GM21786 (cell line): Measurements from ENCODE around the gene C19orf38.
"Not testable (repeated sequence)": the region's sequence is repeated elsewhere in the genome, so short reads cannot be mapped to it uniquely, and the experiment has no call there.

ENCODE experiments used
- ATAC-seq: cut with Tn5 transposase; IDR thresholded peaks from one replicate; pipeline ENCODE4 v1.9.1; 2021; ENCODE audit not compliant: unreplicated experiment

C19orf38 gene

DNA sequence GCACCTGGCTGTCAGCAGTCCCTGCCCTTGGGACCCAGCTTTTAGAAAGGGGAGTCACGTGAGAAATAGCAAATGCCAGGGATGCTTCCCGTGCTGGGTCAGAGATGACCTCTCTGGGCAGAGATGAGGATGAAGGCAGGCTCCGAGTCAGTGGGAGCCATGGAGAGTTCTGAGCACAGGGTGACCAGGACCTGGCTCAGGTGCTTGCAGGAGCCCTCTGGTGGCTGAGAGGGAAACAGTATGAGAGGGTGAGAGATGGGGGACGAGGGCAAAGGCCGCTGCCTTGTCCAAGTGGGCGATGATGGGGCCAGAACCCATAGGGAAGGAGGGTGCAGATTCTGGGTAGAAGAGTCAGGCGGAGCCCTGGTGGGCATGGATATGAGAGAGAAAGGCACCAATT lies 28.0 kb upstream of the C19orf38 start:
- ATAC-seq, result no peak

GRCh38 chr19:10823690-10824089 lies 24.5 kb upstream of the C19orf38 start:
- no peak for ATAC-seq

DNA sequence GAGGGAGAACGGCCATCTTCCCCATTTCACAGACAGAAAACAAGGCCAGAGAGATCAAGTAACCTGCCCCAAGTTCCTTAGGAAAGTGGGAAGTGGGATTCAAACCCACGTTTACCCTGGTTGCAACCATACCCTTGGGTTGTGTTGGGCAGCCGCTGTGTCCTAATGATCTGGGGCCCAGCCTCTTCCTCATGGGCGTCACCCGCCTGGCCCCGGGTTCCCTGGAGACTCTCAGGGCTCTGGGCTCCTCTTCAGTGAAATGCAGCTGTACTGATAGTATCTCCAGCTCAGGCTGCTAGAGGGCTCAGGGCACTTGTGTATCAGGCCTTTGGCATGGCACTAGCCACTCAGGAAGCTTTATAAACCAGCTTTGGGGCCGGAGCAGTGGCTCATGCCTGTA lies 22.0 kb upstream of the C19orf38 start:
- ATAC-seq, result no peak

GRCh38 chr19:10826846-10827245 lies 21.4 kb upstream of the C19orf38 start:
- no peak for ATAC-seq

DNA sequence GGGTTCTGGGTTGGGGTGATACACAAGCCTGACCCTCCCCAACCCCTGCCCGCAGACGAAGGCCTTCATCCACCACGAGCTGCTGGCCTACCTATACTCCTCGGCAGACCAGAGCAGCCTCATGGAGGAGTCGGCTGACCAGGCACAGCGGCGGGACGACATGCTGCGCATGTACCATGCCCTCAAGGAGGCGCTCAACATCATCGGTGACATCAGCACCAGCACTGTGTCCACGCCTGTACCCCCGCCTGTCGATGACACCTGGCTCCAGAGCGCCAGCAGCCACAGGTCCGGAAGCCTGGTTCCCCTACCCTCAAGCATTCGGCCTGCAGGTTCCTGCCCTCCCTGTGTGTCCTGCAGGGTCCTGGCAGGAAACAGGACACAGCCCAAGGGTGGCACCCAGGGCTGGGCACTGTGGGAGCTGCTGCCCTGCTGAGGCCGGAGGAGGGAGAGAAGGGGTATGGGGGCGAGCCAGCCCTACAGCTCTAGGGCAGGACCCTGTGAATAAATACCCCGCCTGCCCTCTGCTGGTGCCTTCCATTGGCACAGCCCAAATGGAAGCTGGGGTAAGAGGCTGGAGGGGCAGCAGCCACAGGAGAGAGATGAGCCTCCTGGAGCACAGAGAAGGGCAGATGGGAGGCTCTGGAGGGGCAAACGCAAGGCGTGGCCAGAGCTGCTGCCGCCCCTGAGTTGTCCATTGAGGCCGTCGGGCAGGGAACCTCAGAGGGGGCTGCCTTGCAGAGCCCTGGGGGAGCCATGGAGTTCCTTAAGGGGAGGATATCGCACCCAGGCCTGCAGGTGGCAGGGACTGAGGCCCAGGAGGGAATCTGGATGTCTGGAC lies 19.0 kb upstream of the C19orf38 start:
- no peak for ATAC-seq

DNA sequence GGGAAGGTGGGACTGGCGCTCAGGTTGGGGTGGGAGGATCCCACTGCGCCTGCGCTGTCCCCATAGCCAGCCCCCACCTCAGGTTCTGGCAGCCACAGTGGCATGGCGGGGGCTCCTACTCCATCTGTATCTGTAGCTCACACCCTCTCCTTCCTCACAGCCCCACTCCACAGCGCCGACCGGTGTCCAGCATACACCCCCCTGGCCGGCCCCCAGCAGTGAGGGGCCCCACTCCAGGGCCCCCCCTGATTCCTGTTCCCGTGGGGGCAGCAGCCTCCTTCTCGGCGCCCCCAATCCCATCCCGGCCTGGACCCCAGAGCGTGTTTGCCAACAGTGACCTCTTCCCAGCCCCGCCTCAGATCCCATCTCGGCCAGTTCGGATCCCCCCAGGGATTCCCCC lies 18.2 kb upstream of the C19orf38 start:
- no peak for ATAC-seq

- no peak for ATAC-seq
These were observed 17.8 kb upstream of the C19orf38 start for GRCh38 chr19:10830370-10830769.

DNA sequence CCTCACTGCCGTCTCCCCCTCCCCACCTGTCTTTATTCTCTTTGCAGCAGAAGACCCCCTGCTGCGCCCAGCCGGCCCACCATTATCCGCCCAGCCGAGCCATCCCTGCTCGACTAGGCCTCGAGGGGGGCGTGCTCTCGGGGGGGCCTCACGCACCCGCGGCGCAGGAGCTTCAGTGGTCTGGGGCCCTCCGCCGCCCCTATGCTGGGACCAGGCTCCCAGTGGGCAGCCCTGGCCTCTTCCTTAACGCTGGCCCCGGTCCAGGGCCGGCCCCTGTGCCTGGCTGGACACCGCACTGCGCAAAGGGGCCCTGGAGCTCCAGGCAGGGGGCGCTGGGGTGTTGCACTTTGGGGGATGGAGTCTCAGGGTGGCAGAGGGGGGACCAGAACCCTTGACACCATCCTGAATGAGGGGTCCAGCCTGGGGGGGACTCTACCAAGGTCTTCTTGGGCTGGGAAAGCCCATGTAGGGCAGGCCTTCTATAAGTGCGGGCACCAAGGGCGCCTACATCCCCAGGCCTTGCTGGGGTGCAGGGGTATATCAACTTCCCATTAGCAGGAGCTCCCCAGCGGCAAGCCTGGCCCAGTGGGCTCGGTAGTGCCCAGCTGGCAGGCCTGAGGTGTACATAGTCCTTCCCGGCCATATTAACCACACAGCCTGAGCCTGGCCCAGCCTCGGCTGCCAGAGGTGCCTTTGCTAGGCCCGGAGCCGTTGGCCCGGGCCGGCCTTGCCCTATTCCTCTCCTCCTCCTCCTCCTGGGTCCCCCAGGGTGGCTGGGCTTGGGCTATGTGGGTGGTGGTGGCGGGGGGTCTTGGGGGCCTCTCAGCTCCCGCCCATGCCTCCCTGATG lies 17.1 kb upstream of the C19orf38 start:
- no peak for ATAC-seq

GRCh38 chr19:10831987-10832938 lies 16.0 kb upstream of the C19orf38 start:
- no peak for ATAC-seq

- no peak for ATAC-seq
These were observed 15.3 kb upstream of the C19orf38 start for GRCh38 chr19:10832939-10833296.

- no peak for ATAC-seq
These were observed 13.0 kb upstream of the C19orf38 start for GRCh38 chr19:10835089-10835753.

DNA sequence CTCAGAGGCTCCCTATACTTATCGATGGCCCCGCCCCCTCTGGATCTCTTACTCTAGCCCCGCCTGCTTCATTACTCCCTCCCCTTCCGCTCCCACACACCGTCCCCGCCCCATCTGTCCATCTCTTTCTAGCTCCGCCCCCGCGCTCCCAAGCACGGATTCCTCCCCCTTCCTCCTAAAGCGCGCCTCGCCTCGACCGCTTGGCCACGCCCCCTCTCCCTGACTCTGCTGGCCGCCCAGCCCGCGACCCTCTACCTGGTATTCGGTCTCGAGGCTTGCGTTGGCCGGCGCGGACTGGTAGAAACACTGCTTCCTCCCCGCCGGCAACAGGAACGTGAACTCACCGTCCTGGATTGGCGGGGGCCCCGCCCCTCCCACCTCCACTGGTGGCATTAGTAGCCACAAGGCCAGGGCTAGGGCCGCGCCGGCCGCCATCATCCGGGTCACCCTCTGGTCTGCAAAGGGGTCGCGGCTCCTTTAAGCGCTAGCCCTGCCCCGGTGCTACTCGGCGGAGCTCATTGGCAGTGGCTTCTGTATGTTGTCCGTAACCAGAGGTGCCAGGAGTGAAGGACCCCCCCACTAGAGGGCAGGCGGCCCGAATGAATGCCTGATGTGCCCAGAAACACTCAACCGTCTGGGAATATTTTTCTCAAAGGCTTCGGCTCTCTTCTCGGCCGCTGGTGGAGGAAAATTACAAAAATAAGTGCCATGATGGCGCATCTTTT lies 12.3 kb upstream of the C19orf38 start, which contains the start of gene TMED1:
TMED1 (minus strand) TSS at position 459 of the 725 bp plus-strand sequence; CDS start at position 438, 21 bp downstream.
- ATAC-seq, result peak; percentile 77

DNA sequence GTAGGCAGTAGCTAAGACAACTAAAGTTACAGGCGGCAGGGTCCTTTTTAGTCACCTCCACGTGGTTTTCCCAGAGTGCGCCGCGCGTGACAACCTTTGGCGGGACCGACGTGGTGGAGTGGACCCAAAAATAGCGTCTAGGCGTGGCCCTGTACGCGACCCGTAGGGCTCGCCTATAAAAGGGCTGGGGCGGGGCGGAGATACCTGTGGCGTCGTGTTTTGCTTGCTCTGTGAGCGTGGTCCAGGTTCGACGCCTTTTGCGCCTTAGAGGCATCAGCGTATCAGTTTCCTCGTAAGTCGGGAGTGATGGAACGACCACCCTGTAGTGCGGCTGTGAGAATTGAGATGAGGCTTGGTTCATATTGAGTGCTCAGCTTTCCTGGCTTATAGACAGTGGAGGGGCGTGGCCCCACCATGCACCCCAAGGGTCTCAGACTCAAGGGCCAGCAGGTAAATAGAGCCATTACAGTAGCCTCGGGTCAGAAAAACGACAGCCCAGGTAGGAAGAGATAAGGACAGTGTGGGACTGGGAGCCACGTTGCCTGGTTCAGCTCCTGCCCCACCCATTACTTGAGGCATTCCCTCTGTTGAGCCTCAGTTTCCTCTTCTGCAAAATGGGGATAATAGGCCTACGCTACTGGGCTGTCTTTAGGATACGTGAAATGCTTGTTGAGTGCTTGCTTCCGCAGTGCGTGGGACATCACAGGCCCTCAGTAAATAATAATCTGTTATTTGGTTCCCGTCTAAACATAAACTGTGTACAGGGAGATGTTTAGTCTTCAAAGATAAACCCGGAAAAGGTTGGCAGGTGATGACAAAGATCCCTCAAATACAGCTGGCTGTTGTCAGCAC lies 11.5 kb upstream of the C19orf38 start:
- ATAC-seq, result peak; percentile 12

- not testable (repeated sequence) for ATAC-seq
These were observed 10.6 kb upstream of the C19orf38 start for GRCh38 chr19:10837649-10838048.

GRCh38 chr19:10838377-10838776 lies 9.8 kb upstream of the C19orf38 start:
- no peak for ATAC-seq

DNA sequence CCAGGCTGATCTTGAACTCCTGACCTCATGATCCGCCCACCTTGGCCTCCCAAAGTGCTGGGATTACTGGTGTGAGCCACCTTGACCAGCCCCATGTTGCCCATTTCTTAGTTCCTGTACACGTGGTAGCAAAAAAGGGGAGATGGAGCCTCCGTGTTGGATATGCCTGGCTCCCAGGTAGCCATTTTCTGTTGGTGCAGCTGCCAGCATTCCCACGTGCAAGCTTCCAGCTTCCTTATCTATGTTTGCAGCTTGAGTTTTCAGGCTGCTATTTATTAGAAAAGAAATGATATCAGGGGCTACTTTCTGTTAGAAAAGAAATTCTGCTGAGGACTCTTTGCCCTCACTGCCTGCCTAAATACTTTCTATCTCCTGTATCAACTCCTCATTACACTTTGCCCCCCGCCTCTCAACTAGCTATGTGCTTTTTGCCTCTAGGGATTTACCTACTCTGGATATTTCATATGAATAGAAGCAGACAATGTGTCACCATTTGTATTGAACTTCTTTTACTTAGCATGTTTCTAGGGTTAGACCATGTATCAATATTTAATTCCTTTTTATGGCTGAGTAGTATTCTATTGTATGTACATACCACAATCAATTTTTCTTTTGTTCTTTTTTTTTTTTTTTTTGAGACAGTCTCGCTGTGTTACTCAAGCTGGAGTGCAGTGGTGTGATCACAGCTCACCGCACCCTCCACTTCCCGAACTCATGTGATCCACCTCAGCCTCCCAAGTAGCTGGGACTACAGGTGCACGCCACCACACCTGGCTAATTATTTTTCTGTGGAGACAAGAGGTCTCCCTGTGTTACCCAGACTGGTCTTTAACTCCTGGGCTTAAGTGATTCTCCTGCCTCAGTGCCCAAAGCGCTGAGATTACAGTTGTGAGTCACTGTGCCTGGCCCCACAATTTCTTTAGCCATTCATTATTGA lies 8.8 kb upstream of the C19orf38 start:
- no peak for ATAC-seq

- ATAC-seq, result no peak
These were observed 5.4 kb upstream of the C19orf38 start for GRCh38 chr19:10842788-10843187.
